NCI-H226 (cell line): ENCODE results near the gene MRPL4.
"Not testable (repeated sequence)": the region's sequence is repeated elsewhere in the genome, so short reads cannot be mapped to it uniquely, and the experiment has no call there.

Experiments
- DNase-seq: peaks from one replicate; pipeline ENCODE4 v3.0.0-alpha.2; 2015

The MRPL4 gene

DNA sequence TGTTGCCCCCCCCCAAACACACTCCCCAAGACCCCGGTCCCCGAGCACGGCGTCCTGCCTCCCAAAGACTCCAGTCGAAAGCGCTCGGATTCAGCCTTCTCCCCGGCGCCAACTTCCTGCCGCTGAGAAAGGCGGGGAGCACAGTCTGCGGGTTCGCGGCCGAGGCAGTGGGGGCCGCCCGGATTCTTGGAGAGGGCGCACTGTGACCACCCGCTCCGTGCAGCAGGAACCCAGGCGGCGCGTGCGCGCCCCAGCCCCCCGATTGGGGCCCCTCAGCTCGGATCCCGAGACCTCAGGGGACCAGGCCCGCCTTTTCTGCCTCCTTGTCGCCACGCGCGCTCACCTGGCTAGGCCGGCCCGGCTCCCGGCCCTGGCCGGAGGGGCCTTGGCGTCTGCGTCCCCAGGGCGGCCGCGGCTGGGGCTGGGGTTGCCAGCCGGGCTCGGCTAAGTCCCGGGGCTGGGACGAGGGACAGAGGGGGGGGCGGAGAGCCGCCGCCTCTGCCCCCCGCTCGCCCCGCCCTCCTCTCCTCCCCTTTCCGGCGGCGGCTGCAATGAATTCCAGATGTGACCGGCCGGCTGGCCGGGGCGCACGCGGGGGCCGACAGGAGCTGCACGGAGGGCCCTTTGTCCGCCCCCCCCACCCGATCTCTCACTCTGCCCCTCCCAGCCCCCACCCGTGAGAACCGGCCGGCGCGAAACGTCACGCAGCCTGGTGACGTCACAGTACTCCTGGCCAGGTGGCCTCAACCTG is 21.0 kb upstream of the MRPL4 start, which contains the start of gene S1PR2:
S1PR2 (minus strand) TSS at position 471 of the 751 bp plus-strand sequence. CDS start 6,426 bp downstream, outside the sequence.
- no peak for DNase-seq

DNA sequence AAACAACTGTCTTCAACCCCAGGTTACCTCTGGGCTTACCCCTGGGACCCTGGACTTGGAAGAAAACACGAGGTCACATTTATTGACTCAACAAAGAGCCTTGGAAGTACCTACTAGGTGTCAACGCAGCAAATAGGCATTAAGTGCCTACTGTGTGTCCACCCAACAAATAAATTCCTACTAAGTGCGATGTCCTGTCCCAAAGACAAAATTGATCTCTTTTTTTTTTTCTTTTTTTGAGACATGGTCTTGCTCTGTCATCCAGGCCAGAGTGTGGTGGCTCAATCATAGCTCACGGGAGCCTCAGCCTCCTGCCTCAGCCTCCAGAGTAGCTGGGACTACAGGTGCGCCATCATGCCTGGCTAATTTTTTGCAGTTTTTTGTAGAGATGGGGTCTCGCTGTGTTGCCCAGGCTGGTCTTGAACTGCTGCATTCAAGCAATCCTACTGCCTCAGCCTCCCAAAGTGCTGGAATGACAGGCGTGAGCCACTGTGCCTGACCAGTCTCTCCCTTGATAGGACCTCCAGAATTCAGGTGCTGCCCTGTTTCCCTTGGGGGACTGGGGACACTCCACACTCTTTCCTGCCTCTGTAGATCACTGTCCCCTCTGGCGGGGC is 20.3 kb upstream of the MRPL4 start:
- DNase-seq: no peak

DNA sequence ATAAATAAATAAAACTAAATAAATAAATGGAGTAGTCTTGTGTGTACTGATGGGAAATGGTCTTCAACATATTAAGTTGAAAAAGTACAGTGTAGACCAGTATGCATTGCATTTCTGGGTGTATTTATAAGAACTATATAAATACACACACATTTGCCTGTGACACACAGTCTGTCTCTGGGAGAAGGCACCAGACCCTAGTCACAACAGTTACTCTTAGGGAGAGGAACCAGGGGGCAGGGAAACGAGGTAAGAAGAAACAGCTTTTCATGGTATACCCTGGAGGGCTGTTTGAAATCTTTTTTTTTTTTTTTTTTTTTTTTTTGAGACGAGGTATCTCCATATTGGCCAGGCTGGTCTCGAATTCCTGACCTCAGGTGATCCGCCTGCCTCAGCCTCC is 18.1 kb upstream of the MRPL4 start:
- no peak for DNase-seq

DNA sequence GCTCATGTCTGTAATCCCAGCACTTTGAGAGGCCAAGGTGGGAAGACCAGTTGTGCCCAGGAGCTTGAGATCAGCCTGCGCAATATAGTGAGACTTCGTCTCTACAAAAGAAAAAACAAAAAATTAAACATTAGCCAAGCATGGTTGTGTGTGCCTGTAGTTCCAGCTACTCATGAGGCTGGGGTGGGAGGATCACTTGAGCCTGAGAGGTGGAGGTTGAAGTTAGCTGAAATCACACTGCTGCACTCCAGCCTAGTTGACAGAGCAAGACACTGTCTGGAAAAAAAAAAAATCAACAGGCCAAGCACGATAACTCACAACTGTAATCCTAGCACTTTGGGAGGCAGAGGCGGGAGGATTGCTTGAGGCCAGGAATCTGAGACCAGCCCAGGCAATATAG is 17.0 kb upstream of the MRPL4 start:
- no peak for DNase-seq

DNA sequence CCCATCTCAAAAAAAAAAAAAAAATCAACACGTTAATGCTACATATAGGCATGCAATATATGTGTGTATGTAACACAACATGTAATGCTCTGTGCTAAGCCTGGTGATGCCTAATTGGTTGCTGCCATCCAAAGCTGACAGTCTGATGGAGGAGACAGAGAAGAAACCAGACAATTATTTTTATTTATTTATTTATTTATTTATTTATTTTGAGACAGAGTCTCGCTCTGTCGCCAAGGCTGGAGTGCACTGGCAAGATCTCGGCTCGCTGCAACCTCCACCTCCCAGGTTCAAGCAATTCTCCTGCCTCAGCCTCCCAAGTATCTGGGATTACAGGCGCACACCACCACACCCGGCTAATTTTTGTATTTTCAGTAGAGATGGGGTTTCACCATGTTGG is 16.6 kb upstream of the MRPL4 start:
- DNase-seq: not testable (repeated sequence)

DNA sequence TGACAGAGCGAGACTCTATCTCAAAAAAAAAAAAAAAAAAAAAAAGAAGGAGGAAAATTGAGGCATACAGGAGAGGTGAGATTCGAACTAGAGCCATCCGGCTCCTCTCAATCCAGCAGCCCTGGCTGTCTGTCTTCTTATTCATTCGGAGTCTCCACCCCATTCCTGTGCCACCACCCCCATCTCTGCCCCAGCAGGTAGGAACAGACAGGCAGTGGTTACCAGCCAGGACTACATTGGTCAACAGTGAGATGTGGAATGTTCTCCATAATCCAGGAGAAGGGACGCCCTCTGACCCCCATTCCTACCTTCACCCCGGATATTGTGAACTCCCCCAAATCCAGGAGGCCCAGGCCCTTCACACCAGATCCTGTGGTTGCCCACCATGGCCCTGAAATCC is 14.3 kb upstream of the MRPL4 start:
- no peak for DNase-seq

DNA sequence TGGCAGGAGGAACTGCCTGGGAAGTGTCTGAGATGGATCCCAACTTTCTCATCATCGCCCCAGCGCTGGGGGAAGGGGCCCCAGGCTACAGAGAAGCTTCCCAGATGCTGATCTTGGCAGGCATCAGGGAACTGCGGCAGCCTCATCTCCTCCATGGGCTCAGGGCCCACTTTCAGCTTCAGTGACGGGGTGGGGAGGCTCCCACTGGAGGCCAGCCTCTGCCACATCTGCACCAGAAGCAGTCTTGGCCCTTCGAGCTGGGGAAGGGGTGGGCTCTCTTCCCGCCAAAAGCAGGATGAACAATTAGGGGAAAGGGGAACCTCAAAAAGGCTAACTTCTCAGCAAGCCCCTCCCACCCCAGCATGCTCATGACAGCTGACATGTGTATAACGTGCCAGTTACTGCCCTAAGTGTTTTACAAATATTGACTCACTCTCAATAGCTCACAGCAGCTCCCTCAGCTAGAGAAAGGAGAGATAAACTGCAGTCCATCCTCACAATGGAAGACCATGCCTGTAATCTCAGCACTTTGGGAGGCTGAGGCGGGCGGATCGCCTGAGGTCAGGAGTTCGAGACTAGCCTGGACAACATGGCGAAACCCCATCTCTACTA is 13.7 kb upstream of the MRPL4 start:
- DNase-seq: peak; percentile 53

DNA sequence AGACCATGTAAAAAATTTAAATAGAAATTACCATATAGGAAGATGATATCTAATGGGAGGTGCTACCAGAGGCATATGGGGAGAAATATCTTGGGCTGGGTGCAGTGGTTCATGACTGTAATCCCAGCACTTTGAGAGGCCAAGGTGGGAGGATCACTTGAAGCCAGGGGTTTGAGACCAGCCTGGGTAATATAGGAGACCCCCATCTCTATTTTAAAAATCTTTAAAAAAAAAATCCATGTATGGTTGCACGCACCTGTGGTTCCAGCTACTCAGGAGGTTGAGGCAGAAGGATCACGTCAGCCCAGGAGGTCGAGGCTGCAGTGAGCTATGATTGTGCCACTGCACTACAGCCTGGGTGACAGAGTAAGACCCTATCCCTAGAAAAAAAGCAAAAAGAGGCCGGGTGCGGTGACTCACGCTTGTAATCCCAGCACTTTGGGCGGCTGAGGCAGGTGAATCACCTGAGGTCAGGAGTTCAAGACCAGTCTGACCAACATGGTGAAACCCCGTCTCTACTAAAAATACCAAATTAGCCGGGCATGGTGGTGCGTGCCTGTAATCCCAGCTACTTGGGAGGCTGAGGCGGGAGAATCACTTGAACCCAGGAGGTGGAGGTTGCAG is 10.1 kb upstream of the MRPL4 start:
- not testable (repeated sequence) for DNase-seq

DNA sequence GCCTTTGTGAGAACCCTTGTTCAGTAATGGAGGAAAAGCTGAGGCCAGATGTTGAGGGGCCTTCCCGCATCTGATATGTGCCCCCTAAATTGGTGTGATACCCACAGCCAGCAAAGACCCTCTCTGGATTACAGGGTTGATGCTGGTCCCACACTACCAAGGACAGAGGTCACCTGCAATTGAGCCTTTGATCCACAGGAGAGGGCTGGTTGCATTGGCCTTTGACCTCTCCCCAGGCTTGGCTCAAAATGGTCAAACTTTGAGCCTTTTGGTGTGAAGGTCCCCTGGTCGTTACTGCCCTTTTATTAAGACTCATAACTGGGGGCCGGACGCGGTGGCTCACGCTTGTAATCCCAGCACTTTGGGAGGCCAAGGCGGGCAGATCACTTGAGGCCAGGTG is 8.4 kb upstream of the MRPL4 start:
- DNase-seq: no peak

DNA sequence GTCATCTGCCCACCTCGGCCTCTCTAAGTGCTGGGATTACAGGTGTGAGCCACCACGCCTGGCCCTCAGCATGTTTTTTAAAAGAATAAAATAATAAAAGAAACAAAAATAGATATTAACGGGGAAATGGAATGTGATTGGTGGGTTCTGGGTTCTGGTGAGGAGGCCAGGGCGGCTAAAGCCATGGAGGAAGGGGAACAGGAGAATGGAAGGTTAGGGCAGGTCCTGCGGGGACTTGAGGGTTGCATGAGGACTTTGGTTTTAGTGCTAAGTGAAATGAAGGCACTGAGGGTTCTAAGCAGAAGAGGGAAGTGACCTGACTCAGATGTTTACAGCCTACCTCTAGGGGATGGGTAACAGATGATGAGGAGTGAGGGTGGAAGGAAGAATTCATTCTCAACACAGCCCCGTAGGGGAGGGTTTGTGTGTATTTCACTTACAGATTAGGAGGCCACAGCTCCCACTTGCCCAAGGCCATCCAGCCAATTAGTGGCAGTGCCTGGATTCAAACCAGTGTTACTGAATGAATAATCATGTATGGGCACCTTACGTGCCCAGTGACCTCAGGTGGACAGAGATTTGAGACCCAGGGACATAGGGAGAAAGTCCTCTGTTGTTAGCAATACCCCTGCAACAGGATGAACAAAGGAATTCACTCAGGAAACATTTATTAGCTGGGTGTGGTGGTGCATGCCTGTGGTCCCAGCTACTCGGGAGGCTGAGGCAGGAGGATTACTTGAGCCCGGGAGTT is 6.7 kb upstream of the MRPL4 start:
- no peak for DNase-seq

DNA sequence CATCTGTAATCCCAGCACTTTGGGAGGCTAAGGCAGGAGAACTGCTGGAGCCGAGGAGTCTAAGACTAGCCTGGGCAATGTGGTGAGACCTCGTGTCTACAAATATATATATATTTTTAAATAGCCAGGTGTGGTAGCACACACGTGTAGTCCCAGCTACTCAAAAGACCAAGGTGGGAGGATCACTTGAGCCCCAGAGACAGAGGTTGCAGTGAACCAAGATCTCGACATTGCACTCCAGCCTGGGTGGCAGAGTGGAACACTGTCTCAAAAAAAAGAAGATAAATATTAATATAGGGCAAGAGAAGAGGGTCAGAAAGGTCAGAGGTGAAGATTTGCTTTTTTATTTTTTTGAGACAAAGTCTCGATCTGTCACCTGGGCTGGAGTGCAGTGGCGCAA is 5.5 kb upstream of the MRPL4 start:
- DNase-seq: no peak

DNA sequence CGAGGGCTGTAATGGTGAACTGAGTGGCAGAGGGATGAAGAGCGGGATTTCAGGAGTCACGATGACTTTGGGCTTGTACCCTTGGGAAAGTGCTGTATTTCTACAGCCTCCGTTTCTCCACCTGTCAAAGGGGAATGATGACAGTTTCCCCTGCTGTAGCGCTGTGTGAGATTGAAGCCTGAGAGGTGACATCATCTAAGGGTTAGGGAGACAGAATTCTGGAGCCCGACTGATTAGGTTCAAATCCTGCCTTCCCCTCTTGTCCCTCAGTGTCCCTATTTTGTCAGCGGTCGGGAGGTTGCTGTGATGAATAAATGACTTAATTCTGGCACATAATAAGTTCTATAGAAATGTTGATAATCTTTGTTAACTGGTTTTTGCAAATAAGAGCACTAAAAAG is 693 bp downstream of the MRPL4 start:
- DNase-seq: no peak

DNA sequence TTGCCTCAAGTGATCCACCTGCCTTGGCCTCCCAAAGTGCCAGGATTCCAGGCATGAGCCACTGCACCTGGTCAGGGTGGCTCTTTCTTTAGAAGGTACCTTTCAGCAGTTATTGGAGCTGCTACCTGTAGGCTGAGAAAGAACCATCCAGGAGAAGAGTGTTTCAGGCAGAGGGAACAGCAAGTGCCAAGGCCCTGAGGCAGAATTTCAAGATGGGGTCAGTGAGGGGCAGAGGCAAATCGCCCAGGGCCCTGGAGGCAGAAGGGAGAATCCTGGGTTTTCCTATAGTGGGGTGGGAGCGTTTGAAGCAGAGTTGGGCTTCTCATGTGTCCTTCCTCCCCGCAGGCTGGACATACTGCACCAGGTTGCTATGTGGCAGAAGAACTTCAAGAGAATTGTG is 2.2 kb downstream of the MRPL4 start:
- DNase-seq: no peak

DNA sequence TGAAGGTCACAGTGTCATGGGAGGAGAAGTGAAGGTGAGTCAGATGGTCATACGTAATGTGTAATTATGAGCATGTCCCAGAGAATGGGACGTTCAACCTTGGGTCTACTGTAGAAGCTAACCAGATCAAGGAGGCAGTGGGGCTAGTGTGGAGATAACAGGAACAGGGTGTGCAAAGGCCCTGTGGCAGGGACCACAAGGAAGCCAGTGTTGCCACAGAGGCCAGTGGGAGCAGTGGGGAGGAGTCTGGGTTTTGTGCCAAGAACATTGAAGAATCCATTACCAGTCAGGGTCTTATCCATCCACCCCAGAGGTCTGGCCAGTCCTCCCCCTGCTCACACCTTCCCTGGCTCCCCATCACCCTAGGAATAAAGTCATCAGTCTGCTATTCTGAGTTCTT is 3.3 kb downstream of the MRPL4 start:
- DNase-seq: no peak

DNA sequence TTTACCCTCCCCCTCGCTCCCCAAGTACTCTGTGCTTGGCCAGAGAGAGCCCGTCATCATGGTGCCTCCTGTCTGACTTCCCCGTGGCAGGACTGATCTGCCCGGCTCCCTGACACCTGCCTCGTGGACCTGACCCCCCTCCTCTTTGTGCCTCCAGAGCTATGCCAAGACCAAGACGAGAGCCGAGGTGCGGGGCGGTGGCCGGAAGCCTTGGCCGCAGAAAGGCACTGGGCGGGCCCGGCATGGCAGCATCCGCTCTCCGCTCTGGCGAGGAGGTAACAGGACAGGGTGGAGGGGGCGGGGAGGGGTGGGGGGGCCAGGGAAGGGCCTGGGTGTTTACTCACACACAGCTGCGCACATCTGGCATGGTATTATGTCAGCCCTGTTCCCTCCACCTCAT is 4.5 kb downstream of the MRPL4 start:
- DNase-seq: no peak

DNA sequence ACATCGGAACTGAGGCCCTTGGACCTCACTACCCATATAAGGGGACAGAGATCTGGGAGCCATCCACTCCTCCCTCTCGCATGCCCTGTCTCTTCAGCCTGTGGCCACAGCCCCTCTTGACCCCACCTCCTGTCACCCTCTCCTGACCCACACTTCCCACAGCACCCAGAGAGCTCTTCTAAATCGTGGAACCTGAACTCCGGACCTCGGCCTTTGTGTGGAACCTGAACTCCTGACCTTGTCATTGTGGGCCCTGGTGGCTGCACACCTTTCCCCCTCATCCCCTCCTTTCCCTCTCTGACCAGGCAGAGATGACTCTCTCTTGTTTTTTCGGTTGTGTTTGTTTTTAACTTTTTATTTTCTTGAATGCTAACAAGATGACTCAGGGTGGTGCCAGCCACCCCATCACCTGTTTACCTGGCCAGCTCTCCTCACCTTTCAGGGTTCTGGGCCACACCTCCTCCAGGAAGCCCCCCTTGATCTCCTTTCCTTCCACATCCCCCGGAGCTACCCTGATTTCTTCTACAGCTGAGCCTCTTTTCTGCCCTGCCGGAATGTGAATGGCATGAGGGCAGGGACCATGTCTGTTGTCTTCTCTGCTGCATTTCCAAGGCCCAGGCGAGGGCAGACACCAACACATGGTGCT is 5.1 kb downstream of the MRPL4 start:
- DNase-seq: no peak

DNA sequence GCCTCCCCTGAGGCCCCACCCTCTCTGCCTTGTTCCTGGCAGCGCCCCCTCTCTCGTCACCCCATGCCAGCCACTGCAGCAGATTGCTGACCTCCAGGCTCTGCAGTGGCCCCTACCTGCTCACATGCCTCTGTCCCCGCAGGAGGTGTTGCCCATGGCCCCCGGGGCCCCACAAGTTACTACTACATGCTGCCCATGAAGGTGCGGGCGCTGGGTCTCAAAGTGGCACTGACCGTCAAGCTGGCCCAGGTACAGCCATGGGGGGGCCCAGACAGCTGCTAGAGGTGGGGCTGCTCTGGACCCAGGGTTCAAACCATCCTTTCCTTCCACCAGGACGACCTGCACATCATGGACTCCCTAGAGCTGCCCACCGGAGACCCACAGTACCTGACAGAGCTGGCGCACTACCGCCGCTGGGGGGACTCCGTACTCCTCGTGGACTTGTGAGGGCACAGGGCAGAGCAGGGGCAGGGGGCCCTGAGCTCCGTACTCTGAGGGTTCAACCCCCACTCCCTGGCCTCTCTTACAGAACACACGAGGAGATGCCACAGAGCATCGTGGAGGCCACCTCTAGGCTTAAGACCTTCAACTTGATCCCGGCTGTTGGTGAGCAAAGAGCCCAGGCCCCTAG is 6.2 kb downstream of the MRPL4 start:
- DNase-seq: no peak

DNA sequence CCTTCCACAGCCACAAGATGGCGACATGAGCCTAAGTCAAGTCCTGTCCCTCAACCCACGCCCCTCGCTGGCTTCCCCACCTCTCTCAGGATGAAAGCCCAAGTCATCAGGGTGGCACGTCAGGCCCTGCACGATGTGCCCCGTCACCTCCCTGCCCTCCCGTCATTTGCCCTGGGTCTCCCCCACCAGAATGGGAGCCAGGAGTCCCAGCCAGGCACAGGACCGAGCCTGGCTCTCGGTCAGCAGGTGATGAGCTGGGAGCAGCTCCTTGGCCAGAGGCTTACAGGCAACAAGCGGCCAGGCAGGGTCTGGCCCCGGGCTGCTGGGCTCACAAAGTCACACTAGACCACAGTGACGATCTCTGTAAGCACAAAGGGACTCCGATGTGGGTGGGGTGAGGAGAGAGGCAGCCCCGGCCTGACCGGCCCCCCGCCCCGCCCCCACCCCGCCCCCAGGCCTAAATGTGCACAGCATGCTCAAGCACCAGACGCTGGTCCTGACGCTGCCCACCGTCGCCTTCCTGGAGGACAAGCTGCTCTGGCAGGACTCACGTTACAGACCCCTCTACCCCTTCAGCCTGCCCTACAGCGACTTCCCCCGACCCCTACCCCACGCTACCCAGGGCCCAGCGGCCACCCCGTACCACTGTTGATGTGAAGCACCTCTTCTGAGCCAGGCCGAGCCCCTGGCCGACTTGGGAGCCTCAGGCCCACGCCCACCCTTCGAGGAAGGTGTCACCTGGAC is 7.3 kb downstream of the MRPL4 start:
- peak; percentile 46 for DNase-seq

DNA sequence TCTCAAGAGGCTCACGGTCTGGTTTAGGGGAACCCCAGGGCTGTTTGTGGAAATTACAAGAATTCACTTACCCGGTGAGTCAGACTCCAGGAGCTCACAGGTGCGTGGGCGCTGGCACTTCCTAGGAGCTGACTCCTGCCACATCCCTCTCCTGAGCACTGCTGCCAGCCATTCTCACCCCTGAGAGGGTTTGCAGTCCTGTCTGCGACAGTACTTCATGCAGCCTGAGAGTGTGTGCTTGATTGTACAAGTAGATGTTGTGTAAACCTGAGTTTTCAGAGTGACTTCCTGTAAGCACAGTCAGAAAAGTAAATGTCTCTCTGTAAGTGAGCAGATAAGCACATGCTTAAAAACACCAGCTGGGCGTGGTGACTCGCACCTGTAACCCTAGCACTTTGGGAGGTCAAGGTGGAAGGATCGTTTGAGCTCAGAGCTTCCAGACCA is 8.1 kb downstream of the MRPL4 start:
- peak; percentile 80 for DNase-seq

DNA sequence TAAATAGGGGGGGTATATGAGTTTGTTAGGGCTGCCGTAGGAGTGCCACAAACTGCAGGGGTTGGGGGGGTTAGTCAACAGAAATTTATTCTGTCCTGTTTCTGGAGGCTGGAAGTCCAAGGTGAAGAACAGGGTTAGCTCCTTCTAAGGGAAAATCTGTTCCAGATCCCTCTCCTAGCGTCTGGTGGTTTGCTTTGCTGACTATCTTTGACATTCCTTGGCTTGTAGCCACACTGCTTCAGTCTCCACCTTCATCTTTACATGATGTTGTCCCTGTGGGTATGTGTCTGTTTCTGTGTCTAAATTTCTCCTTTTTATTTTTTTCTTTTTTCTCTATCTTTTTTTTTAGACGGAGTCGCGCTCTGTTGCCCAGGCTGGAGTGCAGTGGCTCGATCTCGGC is 10.8 kb downstream of the MRPL4 start:
- DNase-seq: no peak

DNA sequence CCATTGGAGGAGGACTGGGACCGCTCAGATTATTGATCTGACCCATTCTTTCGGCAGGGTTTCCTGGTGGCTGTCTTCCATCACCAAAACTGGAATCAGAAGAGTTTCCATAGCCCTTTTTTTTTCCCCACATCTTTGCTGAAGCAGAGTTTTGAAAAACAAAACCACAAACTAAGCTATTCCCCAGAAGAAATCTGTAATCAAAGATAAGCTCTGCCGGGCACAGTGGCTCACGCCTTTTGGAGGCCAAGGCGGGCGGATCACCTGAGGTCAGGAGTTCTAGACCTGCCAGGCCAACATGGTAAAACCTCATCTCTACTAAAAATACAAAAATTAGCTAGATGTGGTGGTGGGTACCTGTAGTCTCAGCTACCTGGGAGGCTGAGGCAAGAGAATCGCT is 14.7 kb downstream of the MRPL4 start:
- no peak for DNase-seq
